Bronchial epithelial cell (primary cell): ENCODE measurements around the gene PCBP4. TPM values are rescaled to one million over a fixed set of nuclear protein-coding genes. Genes with fewer than 3 reads are reported as not detected.

Experiments
- DNase-seq: peaks from one replicate; pipeline ENCODE4 v3.0.0-alpha.2; 2010; ENCODE audit warnings: low read depth
- FAIRE-seq: peaks from 2 replicates; lab custom pipeline; 2011; peaks lifted over from hg19 to GRCh38; lab: Jason Lieb, UNC
- H3K27me3 ChIP-seq: 2 replicates; pipeline ENCODE4 v1.5.1; 2011; ENCODE audit warnings: low read length; ENCODE audit not compliant: control insufficient read depth, insufficient read depth
- H3K36me3 ChIP-seq: 2 replicates; pipeline ENCODE4 v1.5.1; 2011; ENCODE audit warnings: low read length; ENCODE audit not compliant: control insufficient read depth, insufficient read depth
- H3K4me3 ChIP-seq: 2 replicates; pipeline ENCODE4 v1.5.1; 2011; ENCODE audit warnings: mild to moderate bottlenecking, low read depth, low read length, control low read depth
- CTCF ChIP-seq: IDR thresholded peaks from 2 replicates; pipeline ENCODE4 v1.5.1; 2011; ENCODE audit warnings: mild to moderate bottlenecking, moderate library complexity, low read length, control low read depth, inconsistent platforms; ENCODE audit not compliant: insufficient read depth, severe bottlenecking
- total RNA-seq: library from RNA; depleted of rRNA; stranded (reverse); fragments of >200 nt; gene quantifications from 2 replicates; pipeline ENCODE4 v1.2.1, GENCODE V29; 2014

Gene PCBP4
- total RNA-seq, 1 donor from 2014 or later, result 15.3 TPM

- TF ChIP-seq CTCF, result no peak
- Histone ChIP-seq H3K27me3 (no peaks in the 10 kb centered on the region), H3K36me3 (peaks cover 1% of the 10 kb centered on the region), H3K4me3 (no peak overlapping the region)
- no peak for DNase-seq
- no peak for FAIRE-seq
Measured at GRCh38 chr3:51961602-51962569, 5.4 kb downstream of the PCBP4 start.

GRCh38 chr3:51961011-51961410 is 6.2 kb downstream of the PCBP4 start:
- no peak overlapping the region for H3K4me3 ChIP-seq
- peaks cover 1% of the 10 kb centered on the region for H3K36me3 ChIP-seq
- no peak for TF ChIP-seq CTCF
- no peak for FAIRE-seq
- no peak for DNase-seq
- no peaks in the 10 kb centered on the region for H3K27me3 ChIP-seq

DNA sequence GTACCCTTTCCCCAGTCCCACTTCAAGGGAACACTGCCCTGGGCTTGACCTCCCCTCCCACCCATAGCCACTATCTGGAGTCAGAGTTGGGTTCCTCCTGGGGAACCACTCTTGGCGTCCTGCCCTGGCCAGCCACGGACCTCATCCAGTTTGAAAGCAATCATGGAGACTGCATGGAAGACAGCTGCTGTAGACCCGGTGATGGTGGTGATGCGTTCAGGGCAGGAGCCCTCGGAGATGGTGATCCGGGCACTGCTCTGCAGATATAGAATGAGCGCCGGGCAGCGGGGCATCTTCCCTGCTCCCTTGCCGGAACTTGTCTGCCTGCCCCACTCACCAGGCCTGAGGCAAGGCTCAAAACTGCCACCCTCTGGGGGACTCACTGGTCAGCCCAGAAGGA is 6.9 kb downstream of the PCBP4 start:
- FAIRE-seq (no peak), DNase-seq (no peak)

DNA sequence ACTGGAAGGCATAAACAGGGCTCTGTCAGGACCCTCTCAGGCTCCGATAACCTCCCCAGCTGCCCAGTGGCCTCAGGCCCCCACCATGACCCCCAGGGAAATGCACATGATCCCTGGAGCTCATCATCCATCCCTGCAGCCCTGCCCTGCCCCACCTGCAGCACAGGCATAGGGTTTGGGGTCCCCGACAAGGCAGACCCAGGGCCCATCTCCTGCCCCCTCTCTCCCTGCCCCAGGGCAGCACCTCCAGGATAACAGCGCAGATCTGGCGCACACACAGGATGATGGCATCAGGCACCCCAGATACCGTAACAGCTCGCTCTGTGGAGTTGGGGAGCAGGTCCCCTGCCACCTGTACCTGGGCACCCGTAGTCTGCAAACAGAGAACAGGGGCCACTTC is 7.6 kb downstream of the PCBP4 start:
- Histone ChIP-seq H3K4me3 (no peak overlapping the region), H3K27me3 (peaks cover 5% of the 10 kb centered on the region), H3K36me3 (peaks cover 1% of the 10 kb centered on the region)
- no peak for TF ChIP-seq CTCF
- DNase-seq (no peak), FAIRE-seq (no peak)

More for the DNA sequence above, 6.9 kb downstream of the PCBP4 start:
- Histone ChIP-seq H3K27me3 (no peaks in the 10 kb centered on the region), H3K36me3 (peaks cover 1% of the 10 kb centered on the region), H3K4me3 (no peak overlapping the region)
- TF ChIP-seq CTCF, result no peak

- DNase-seq, result no peak
- no peak for TF ChIP-seq CTCF
- Histone ChIP-seq H3K4me3 (no peak overlapping the region), H3K27me3 (peaks cover 7% of the 10 kb centered on the region), H3K36me3 (peaks cover 1% of the 10 kb centered on the region)
- FAIRE-seq, result no peak
Measured at GRCh38 chr3:51958603-51959521, 8.4 kb downstream of the PCBP4 start.
